Thyroid gland (tissue), 4 donors: ENCODE measurements around the gene PKNOX2. TPM values are rescaled to one million over a fixed set of nuclear protein-coding genes. Genes with fewer than 3 reads are reported as not detected.

Source experiments
- DNase-seq, 2 donors: peaks; one replicate each; pipeline ENCODE4 v3.0.0-alpha.2; 2019
- H3K27ac ChIP-seq, 3 donors: fragments of 200-600 bp; sonication (generic); 1 replicate in 2 of 3; 2 replicates in 1 of 3; pipeline ENCODE4 v1.5.1; 2016 to 2019; ENCODE audit warnings: mild to moderate bottlenecking in 1 of 3, moderate library complexity in 1 of 3
- H3K27me3 ChIP-seq: fragments of 200-600 bp; sonication (generic); one replicate; pipeline ENCODE4 v1.5.1; 2019
- H3K36me3 ChIP-seq, 2 donors: fragments of 200-600 bp; sonication (generic); one replicate each; pipeline ENCODE4 v1.5.1; 2016 to 2019
- H3K4me1 ChIP-seq, 2 donors: fragments of 200-600 bp; sonication (generic); one replicate each; pipeline ENCODE4 v1.5.1; 2017 to 2019
- H3K4me3 ChIP-seq, 3 donors: fragments of 200-600 bp; sonication (generic); replicated peaks in 1 of 3; 1 replicate in 2 of 3; 2 replicates in 1 of 3; pipeline ENCODE4 v1.5.1; 2016; ENCODE audit warnings: mild to moderate bottlenecking in 1 of 3
- H3K9me3 ChIP-seq: fragments of 200-600 bp; sonication (generic); one replicate; pipeline ENCODE4 v1.5.1; 2017
- POLR2A ChIP-seq, 2 donors: fragments of 450-650 bp; IDR thresholded peaks; one replicate each; pipeline ENCODE4 v1.6.1; 2017; ENCODE audit warnings: antibody characterized with exemption in 2 of 2, mild to moderate bottlenecking in 2 of 2, moderate library complexity in 1 of 2
- WGBS, 2 donors: methylation state at CpG; one replicate each; pipeline ENCODE4 v1.1.5; 2017; 5-methylcytosine and 5-hydroxymethylcytosine counted together
- intact Hi-C: fragments of 100-400 bp; cut with DNase I; formaldehyde crosslinking; loops from one replicate; pipeline ENCODE4 v1.15.1; 2023
- total RNA-seq, 4 donors: library from RNA; depleted of rRNA; stranded (reverse); fragments of >200 nt; gene quantifications; one replicate each; pipeline ENCODE4 v1.2.3, GENCODE V29; 2016
- TF ChIP-seq, protein P1 (sequence below), 6 experiments: fragments of 200-600 bp in 3 of 6; fragments of 450-650 bp in 3 of 6; sonication (generic) in 3 of 6; IDR thresholded peaks; one replicate each; pipeline ENCODE4 v1.5.1; 2016 to 2019; ENCODE audit warnings: antibody characterized with exemption in 6 of 6, mild to moderate bottlenecking in 2 of 6, inconsistent platforms in 1 of 6, moderate library complexity in 1 of 6

Gene PKNOX2
- total RNA-seq, 4 donors from 2014 or later, result 6.3 to 28.0 (median 18.7) TPM

DNA sequence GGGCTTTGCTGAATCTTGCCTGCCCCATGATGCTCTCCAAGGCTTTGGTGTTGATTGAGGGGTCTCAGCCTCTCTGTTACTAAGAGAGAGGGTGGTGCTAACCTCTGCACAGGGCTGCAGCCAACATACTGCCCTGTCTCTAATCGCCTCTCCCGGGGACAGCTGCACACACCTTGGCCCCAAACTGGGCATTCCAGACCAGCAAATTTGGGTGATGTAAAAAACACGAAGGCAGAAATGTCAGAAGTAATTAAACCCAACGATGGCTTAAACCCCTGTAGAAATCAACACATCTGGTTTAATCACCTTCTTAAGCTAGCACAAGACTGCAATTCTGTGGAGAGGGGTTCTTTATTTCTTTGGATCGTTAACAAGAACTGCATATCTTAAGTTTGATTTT is 215.0 kb downstream of the PKNOX2 start:
- TF ChIP-seq, protein P1, sequence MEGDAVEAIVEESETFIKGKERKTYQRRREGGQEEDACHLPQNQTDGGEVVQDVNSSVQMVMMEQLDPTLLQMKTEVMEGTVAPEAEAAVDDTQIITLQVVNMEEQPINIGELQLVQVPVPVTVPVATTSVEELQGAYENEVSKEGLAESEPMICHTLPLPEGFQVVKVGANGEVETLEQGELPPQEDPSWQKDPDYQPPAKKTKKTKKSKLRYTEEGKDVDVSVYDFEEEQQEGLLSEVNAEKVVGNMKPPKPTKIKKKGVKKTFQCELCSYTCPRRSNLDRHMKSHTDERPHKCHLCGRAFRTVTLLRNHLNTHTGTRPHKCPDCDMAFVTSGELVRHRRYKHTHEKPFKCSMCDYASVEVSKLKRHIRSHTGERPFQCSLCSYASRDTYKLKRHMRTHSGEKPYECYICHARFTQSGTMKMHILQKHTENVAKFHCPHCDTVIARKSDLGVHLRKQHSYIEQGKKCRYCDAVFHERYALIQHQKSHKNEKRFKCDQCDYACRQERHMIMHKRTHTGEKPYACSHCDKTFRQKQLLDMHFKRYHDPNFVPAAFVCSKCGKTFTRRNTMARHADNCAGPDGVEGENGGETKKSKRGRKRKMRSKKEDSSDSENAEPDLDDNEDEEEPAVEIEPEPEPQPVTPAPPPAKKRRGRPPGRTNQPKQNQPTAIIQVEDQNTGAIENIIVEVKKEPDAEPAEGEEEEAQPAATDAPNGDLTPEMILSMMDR (IDR thresholded peaks at IDR 0.05), result no peak
- no peak for TF ChIP-seq POLR2A (IDR thresholded peaks at IDR 0.05)
- 81 to 82% methylated on average over 5 of the region's 5 CpGs for WGBS, 2 donors
- intact Hi-C loops, result no loop called here

DNA sequence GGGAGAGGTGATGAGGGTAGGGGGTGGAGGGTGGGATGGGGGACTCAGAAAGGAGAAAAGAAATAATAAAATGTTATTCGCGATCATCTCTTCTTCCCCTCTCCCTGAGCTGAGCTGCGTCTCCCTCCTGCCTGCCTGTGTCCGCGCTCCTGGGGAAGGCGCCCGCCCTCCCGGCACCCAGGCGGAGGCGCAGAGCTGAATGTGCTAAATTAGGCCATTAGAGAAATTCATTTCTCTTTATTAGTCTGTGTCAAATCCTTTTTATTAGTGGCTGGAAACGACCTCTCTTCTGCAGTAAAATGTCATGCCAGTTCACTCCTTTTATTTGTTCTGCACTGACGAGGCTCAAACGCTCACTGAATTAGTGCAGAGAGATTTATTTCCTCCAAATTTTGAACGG is 215.4 kb downstream of the PKNOX2 start:
- H3K27ac ChIP-seq, result no peak overlapping the region
- peaks cover 7 to 16% of the 10 kb centered on the region in 2 donors for H3K4me1 ChIP-seq
- no peaks in the 10 kb centered on the region for H3K9me3 ChIP-seq
- H3K4me3 ChIP-seq, result no peak overlapping the region
- no peak for TF ChIP-seq POLR2A (IDR thresholded peaks at IDR 0.05)
- TF ChIP-seq, protein P1 (IDR thresholded peaks at IDR 0.05), result no peak
- no peaks in the 10 kb centered on the region for H3K27me3 ChIP-seq
- no peaks in the 10 kb centered on the region for H3K36me3 ChIP-seq
- DNase-seq, result no peak
- 82 to 91% methylated on average over 14 of the region's 14 CpGs for WGBS, 2 donors
- intact Hi-C loops, result no loop called here

More for the DNA sequence above, 215.0 kb downstream of the PKNOX2 start:
- Histone ChIP-seq H3K27me3 (no peaks in the 10 kb centered on the region), H3K27ac (no peak overlapping the region), H3K4me1 (peaks cover 7 to 20% of the 10 kb centered on the region in 2 donors), H3K9me3 (no peaks in the 10 kb centered on the region), H3K4me3 (no peak overlapping the region), H3K36me3 (no peaks in the 10 kb centered on the region)
- DNase-seq, result no peak

DNA sequence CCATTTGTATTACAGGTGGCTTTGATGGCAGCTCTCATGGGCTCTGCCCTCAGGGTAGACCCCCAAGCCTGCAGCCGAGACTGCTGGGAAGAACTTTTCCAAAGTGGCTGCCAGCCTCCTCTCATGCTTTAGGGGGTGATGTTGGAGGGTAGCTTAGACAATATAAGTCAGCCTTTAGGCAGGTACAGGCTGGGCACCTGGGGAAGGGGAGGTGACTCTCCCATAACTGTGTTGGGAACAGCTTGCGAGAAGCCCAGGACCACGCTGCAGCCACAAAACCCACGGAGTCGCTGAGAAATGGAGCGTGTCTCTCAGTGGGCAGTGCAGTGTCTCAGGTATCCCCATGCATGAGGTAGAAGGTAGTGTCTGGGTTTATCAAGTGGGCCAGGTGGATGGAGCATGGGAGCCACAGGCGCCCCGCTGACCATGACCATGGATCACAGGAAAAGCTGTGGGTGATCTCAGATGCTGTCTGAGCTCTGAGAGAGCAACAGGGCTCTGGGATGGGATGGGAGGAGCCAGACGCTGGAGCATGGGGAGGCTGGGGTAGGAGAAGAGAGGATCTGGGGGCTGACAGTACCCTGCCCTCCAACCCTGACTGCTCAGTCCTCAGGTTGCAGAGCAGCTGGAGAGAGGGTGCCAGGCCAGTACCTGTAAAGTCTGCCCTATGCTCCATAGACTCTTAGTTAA is 216.3 kb downstream of the PKNOX2 start:
- Histone ChIP-seq H3K36me3 (no peaks in the 10 kb centered on the region), H3K4me1 (peaks cover 2 to 7% of the 10 kb centered on the region in 2 donors), H3K9me3 (no peaks in the 10 kb centered on the region), H3K27me3 (no peaks in the 10 kb centered on the region), H3K27ac (no peak overlapping the region), H3K4me3 (no peak overlapping the region)
- TF ChIP-seq POLR2A (IDR thresholded peaks at IDR 0.05), result no peak
- TF ChIP-seq, protein P1 (IDR thresholded peaks at IDR 0.05), result no peak
- DNase-seq, result no peak
- 91 to 92% methylated on average over 9 of the region's 9 CpGs for WGBS, 2 donors
- intact Hi-C loops, result no loop called here

DNA sequence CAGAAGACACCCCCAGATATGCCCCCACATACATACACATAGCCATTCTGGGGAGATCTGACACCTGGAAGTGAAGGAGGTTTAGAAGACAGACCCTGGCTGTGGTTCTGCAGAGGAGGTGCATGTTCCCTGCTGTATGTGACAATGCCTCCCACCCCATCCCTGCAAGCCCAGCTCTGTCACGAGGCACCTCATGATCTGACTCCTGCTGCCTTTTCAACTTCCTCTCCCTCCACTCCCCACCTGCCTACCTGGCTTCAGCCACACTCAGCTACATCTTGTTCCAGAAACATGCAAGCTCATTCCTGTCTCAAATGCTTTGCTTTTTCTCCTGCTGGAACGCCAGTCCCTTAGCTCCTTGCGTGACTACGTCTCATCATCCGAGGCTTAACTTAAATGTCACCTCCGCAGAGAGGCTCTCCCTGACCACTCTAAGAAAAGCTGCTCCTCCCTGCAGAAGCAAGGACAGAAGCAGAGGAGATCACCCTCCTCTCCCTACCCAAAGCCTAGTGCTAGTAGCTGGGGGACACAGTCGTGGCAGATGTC is 217.0 kb downstream of the PKNOX2 start:
- WGBS, 2 donors, result 91 to 99% methylated on average over 7 of the region's 7 CpGs
- H3K27ac ChIP-seq, result no peak overlapping the region
- no peak overlapping the region for H3K4me3 ChIP-seq
- H3K9me3 ChIP-seq, result no peaks in the 10 kb centered on the region
- intact Hi-C loops, result no loop called here
- no peak for DNase-seq
- no peaks in the 10 kb centered on the region for H3K36me3 ChIP-seq
- H3K4me1 ChIP-seq, result no peaks in the 10 kb centered on the region
- TF ChIP-seq POLR2A (IDR thresholded peaks at IDR 0.05), result no peak
- TF ChIP-seq, protein P1 (IDR thresholded peaks at IDR 0.05), result no peak
- no peaks in the 10 kb centered on the region for H3K27me3 ChIP-seq

DNA sequence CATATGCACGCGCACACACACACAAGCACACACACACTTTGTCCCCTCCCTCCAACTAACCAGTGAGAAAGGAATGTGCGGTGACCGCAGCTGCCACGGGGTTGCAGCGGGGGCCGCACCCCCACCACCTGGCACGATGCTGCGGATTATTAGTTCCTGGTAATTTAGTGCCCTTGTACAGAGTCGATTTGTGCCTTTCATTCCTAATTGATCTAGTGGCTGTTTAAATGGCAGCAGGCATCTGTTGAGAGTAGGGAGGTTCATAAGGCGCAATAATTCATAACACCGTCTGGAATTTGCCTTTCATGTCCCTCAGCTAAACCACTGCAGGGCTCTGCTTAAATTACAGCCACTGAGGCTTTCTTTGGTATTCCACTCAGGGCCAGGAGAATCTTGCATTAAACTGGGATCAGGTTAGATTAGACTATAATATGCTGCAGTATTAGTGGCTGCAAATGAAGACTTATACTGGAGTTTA is 217.8 kb downstream of the PKNOX2 start:
- TF ChIP-seq POLR2A (IDR thresholded peaks at IDR 0.05), result no peak
- TF ChIP-seq, protein P1 (IDR thresholded peaks at IDR 0.05), result no peak
- Histone ChIP-seq H3K36me3 (no peaks in the 10 kb centered on the region), H3K27me3 (no peaks in the 10 kb centered on the region), H3K9me3 (no peaks in the 10 kb centered on the region), H3K27ac (no peak overlapping the region), H3K4me3 (no peak overlapping the region), H3K4me1 (no peaks in the 10 kb centered on the region)
- WGBS, 2 donors, result 77 to 86% methylated on average over 12 of the region's 12 CpGs
- no peak for DNase-seq
- intact Hi-C loops, result no loop called here
